ENCODE results near the gene BICDL2. TPM values are rescaled to one million over a fixed set of nuclear protein-coding genes. Genes with fewer than 3 reads are reported as not detected.

BICDL2 gene
- total and polyA plus RNA-seq, 9 of the 15 experiments (the other 6 are each of a cell fraction or from before 2014, with no cell fraction given): 0.09 to 0.28 (median 0.09) TPM; not detected in 6

DNA sequence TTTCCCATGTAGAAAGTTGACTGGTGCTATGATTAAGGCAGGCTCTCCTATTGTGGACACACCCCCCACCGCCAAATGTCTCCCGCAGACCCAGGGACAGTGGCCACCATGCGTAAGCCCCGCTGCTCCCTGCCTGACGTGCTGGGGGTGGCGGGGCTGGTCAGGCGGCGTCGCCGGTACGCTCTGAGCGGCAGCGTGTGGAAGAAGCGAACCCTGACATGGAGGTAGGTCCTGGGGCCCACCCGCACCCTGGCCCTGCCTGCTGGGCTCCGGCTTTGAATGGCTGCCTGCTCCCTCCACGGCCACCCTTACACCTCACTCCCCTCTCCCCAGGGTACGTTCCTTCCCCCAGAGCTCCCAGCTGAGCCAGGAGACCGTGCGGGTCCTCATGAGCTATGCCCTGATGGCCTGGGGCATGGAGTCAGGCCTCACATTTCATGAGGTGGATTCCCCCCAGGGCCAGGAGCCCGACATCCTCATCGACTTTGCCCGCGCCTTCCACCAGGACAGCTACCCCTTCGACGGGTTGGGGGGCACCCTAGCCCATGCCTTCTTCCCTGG lies 13.3 kb upstream of the BICDL2 start:
- H3K79me2 ChIP-seq (ENCODE audit: control insufficient read depth, insufficient read depth, low read length): no peaks in the 10 kb centered on the region
- TF ChIP-seq OTX1 (CRISPR knock-in tag; IDR thresholded peaks at IDR 0.05) (no peak), POLR2G (IDR thresholded peaks at IDR 0.05; ENCODE audit: low read depth, low read length) (peak; percentile 59), CHD2 (IDR thresholded peaks at IDR 0.05; ENCODE audit: low read depth, low read length) (no peak)
- TF ChIP-seq, protein P1, sequence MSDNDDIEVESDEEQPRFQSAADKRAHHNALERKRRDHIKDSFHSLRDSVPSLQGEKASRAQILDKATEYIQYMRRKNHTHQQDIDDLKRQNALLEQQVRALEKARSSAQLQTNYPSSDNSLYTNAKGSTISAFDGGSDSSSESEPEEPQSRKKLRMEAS (CRISPR knock-in tag; IDR thresholded peaks at IDR 0.05): 0 out of 2 replicates have a peak, but pooled peaks have one; percentile 11
- 20% methylated on average over 20 of the region's 26 CpGs for WGBS (ENCODE audit: insufficient coverage, low coverage, missing lambda C conversion rate)
- H3K9ac ChIP-seq (ENCODE audit: insufficient read depth in 1 of 2, low read depth in 2 of 2, low read length in 2 of 2): peak overlapping the region in 1 of 2 experiments; percentile 28; a peak in 2 of 4 replicates
- H3K27me3 ChIP-seq (ENCODE audit: control insufficient read depth in 2 of 2, insufficient read depth in 2 of 2, low read length in 2 of 2): peaks cover 12 to 48% of the 10 kb centered on the region in 2 experiments; a peak in 4 of 5 replicates
- no peak overlapping the region for H3K4me2 ChIP-seq (ENCODE audit: insufficient read depth, low read length)
- no peaks in the 10 kb centered on the region for H3K9me1 ChIP-seq (ENCODE audit: control insufficient read depth, insufficient read depth, low read length)
- H3K9me3 ChIP-seq (replicated peaks; ENCODE audit: control insufficient read depth, insufficient read depth, low read depth, low read length): no peaks in the 10 kb centered on the region
- H3K4me1 ChIP-seq (replicated peaks in 1 of 2; ENCODE audit: control insufficient read depth in 2 of 2, insufficient read depth in 2 of 2, low read length in 2 of 2): peaks cover 3 to 26% of the 10 kb centered on the region in 2 experiments; a peak in 3 of 5 replicates
- no peak overlapping the region for H3K4me3 ChIP-seq
- in situ Hi-C loops (cut with MboI): no loop called here
- no TSS peak for BruUV-seq (replicated peaks)
- intact Hi-C loops (cut with micrococcal nuclease): loop anchor here (10.0 kb wide), 1 partner anchor 125 kb away; no protein-coding TSS in a partner anchor
- H3K27ac ChIP-seq (ENCODE audit: extremely low read depth, low read depth, low read length): no peak overlapping the region
- ATAC-seq (no peak), FAIRE-seq (no peak), DNase-seq (ENCODE audit: extremely low read depth in 1 of 4, low spot score in 3 of 4) (no peak)
- H2AFZ ChIP-seq (ENCODE audit: low read depth, low read length): no peak overlapping the region
- H4K20me1 ChIP-seq (replicated peaks; ENCODE audit: control insufficient read depth, insufficient read depth, low read length): no peaks in the 10 kb centered on the region; the same call in 1 of the 2 replicates
- ChIA-PET POLR2A (interaction anchor here (0.6 kb wide), 1 partner anchor 237 kb away, joined by 3 read pairs; no protein-coding TSS in a partner anchor), CTCF (ENCODE audit: low intra/inter-chr PET ratio) (no interaction called here)
- no peaks in the 10 kb centered on the region for H3K36me3 ChIP-seq (ENCODE audit: control insufficient read depth, insufficient read depth, low read length)

DNA sequence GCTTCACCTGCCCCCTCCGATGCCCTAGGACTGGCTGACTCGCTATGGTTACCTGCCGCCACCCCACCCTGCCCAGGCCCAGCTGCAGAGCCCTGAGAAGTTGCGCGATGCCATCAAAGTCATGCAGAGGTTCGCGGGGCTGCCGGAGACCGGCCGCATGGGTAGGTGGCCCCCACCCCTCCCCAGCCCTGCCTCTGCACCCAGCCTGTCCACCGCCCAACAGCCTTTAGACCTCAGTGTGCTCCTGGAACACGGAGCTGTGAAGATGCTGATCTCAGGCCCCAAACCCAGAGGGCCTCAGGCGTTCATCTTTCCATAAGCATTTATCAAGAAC lies 10.6 kb upstream of the BICDL2 start:
- DNase-seq (ENCODE audit: extremely low read depth in 1 of 4, low spot score in 3 of 4): no peak

More for the DNA sequence above, 10.6 kb upstream of the BICDL2 start:
- Histone ChIP-seq H3K9ac (ENCODE audit: insufficient read depth in 1 of 2, low read depth in 2 of 2, low read length in 2 of 2) (no peak overlapping the region; a peak in 1 of 4 replicates), H3K4me2 (ENCODE audit: insufficient read depth, low read length) (no peak overlapping the region), H2AFZ (ENCODE audit: low read depth, low read length) (no peak overlapping the region), H3K36me3 (ENCODE audit: control insufficient read depth, insufficient read depth, low read length) (no peaks in the 10 kb centered on the region), H3K79me2 (ENCODE audit: control insufficient read depth, insufficient read depth, low read length) (no peaks in the 10 kb centered on the region), H3K9me3 (replicated peaks; ENCODE audit: control insufficient read depth, insufficient read depth, low read depth, low read length) (no peaks in the 10 kb centered on the region), H3K27me3 (ENCODE audit: control insufficient read depth in 2 of 2, insufficient read depth in 2 of 2, low read length in 2 of 2) (peaks cover 19 to 62% of the 10 kb centered on the region in 2 experiments; a peak in 4 of 5 replicates), H3K4me1 (replicated peaks in 1 of 2; ENCODE audit: control insufficient read depth in 2 of 2, insufficient read depth in 2 of 2, low read length in 2 of 2) (peaks cover 3 to 26% of the 10 kb centered on the region in 2 experiments; a peak in 3 of 5 replicates), H3K27ac (ENCODE audit: extremely low read depth, low read depth, low read length) (no peak overlapping the region), H4K20me1 (replicated peaks; ENCODE audit: control insufficient read depth, insufficient read depth, low read length) (no peaks in the 10 kb centered on the region; the same call in 1 of the 2 replicates), H3K9me1 (ENCODE audit: control insufficient read depth, insufficient read depth, low read length) (no peaks in the 10 kb centered on the region), H3K4me3 (no peak overlapping the region)
- ChIA-PET CTCF (ENCODE audit: low intra/inter-chr PET ratio) (no interaction called here), POLR2A (interaction anchor here (0.5 to 1.9 kb wide), 4 partner anchors 16 to 36 kb away, joined by 3 to 6 read pairs (median 3); partner anchors contain the start of genes CLDN6, HCFC1R1 and THOC6)
- FAIRE-seq (no peak), ATAC-seq (no peak)
- 43% methylated on average over 13 of the region's 13 CpGs for WGBS (ENCODE audit: insufficient coverage, low coverage, missing lambda C conversion rate)
- TF ChIP-seq HDAC6 (IDR thresholded peaks at IDR 0.05; ENCODE audit: low read depth, low read length) (no peak), LCOR (CRISPR knock-in tag; IDR thresholded peaks at IDR 0.05) (no peak), ZNF146 (CRISPR knock-in tag; IDR thresholded peaks at IDR 0.05; ENCODE audit: unreplicated experiment) (no peak), SREBF2 (CRISPR knock-in tag; IDR thresholded peaks at IDR 0.05) (no peak)
- TF ChIP-seq, protein P2, sequence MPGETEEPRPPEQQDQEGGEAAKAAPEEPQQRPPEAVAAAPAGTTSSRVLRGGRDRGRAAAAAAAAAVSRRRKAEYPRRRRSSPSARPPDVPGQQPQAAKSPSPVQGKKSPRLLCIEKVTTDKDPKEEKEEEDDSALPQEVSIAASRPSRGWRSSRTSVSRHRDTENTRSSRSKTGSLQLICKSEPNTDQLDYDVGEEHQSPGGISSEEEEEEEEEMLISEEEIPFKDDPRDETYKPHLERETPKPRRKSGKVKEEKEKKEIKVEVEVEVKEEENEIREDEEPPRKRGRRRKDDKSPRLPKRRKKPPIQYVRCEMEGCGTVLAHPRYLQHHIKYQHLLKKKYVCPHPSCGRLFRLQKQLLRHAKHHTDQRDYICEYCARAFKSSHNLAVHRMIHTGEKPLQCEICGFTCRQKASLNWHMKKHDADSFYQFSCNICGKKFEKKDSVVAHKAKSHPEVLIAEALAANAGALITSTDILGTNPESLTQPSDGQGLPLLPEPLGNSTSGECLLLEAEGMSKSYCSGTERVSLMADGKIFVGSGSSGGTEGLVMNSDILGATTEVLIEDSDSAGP (CRISPR knock-in tag; IDR thresholded peaks at IDR 0.05): no peak
- in situ Hi-C loops (cut with MboI) (no loop called here), intact Hi-C loops (cut with micrococcal nuclease) (no loop called here)
- BruUV-seq (replicated peaks): no TSS peak

Measured in K562 (cell line).